K562 (cell line): ENCODE results near the gene AP1AR. TPM values are rescaled to one million over a fixed set of nuclear protein-coding genes. Genes with fewer than 3 reads are reported as not detected.

Source experiments
- ATAC-seq: fragments of 200-7000 bp; cut with Tn5 transposase; 3 replicates; pipeline ENCODE4 v1.9.1; 2020; ENCODE audit warnings: moderate library complexity
- BruUV-seq: library from RNA; stranded (reverse); fragments of 400-500 nt; replicated peaks from 2 replicates; lab custom pipeline; 2021; lab: Mats Ljungman, UMichigan
- CTCF ChIA-PET: fragments of 300-600 bp; formaldehyde crosslinking; extraction: SDS; loops from one replicate; lab custom pipeline; 2021; ENCODE audit warnings: low intra/inter-chr PET ratio; lab: Yijun Ruan, JAX
- POLR2A ChIA-PET: fragments of 300-600, 350-650 bp; sonication (Branson Sonifier 250); formaldehyde crosslinking; extraction: SDS; loops from one replicate; lab custom pipeline; 2021; ENCODE audit warnings: antibody characterized with exemption, inconsistent platforms; lab: Yijun Ruan, JAX
- DNase-seq, 4 experiments: peaks; one replicate each; pipeline versions ENCODE4 v3.0.0 to v3.0.0-alpha.2; 2011 to 2018; ENCODE audit warnings: low spot score in 3 of 4, mixed read lengths in 3 of 4; ENCODE audit errors: extremely low read depth in 1 of 4
- FAIRE-seq: peaks from 2 replicates; lab custom pipeline; 2011; peaks lifted over from hg19 to GRCh38; lab: Jason Lieb, UNC
- H2AFZ ChIP-seq: 2 replicates; pipeline ENCODE4 v1.6.0; 2011; ENCODE audit warnings: low read depth, low read length, control low read depth, inconsistent platforms
- H3K27ac ChIP-seq: fragments of 200-600 bp; 3 replicates; pipeline ENCODE4 v1.8.0; 2011; ENCODE audit warnings: low read depth, mild to moderate bottlenecking, control low read depth, inconsistent platforms, low read length, moderate library complexity, mixed read lengths; ENCODE audit errors: extremely low read depth
- H3K27me3 ChIP-seq, 2 experiments: fragments of 300-600 bp in 1 of 2; 2 replicates in 1 of 2; 3 replicates in 1 of 2; pipeline versions ENCODE4 v1.6.0 to v1.8.0; 2011; ENCODE audit warnings: inconsistent platforms in 2 of 2, low read length in 2 of 2, mild to moderate bottlenecking in 1 of 2, mixed read lengths in 1 of 2, moderate library complexity in 1 of 2; ENCODE audit not compliant: control insufficient read depth in 2 of 2, insufficient read depth in 2 of 2
- H3K36me3 ChIP-seq: fragments of 300-600 bp; 3 replicates; pipeline ENCODE4 v1.8.0; 2011; ENCODE audit warnings: mild to moderate bottlenecking, low read length, inconsistent platforms; ENCODE audit not compliant: control insufficient read depth, insufficient read depth
- H3K4me1 ChIP-seq, 2 experiments: fragments of 200-600 bp in 1 of 2; replicated peaks in 1 of 2; 2 replicates in 1 of 2; 3 replicates in 1 of 2; pipeline versions ENCODE4 v1.5.1 to v1.8.0; 2011; ENCODE audit warnings: inconsistent platforms in 2 of 2, low read length in 2 of 2, mild to moderate bottlenecking in 1 of 2, mixed read lengths in 1 of 2, moderate library complexity in 1 of 2; ENCODE audit not compliant: control insufficient read depth in 2 of 2, insufficient read depth in 2 of 2
- H3K4me2 ChIP-seq: 2 replicates; pipeline ENCODE4 v1.6.1; 2011; ENCODE audit warnings: low read length, control low read depth, inconsistent platforms, mixed read lengths; ENCODE audit not compliant: insufficient read depth
- H3K4me3 ChIP-seq: fragments of 200-600 bp; sonication (generic), shearing (Covaris generic); 2 replicates; pipeline ENCODE4 v1.5.1; 2016; ENCODE audit warnings: control low read depth, inconsistent platforms
- H3K79me2 ChIP-seq: fragments of 200-600 bp; 3 replicates; pipeline ENCODE4 v1.8.0; 2011; ENCODE audit warnings: low read length, inconsistent platforms; ENCODE audit not compliant: control insufficient read depth, insufficient read depth
- H3K9ac ChIP-seq, 2 experiments: 2 replicates each; pipeline versions ENCODE4 v1.6.0 to v1.6.1; 2011; ENCODE audit warnings: low read depth in 2 of 2, low read length in 2 of 2, control low read depth in 1 of 2, inconsistent platforms in 1 of 2, mild to moderate bottlenecking in 1 of 2, mixed read lengths in 1 of 2; ENCODE audit not compliant: insufficient read depth in 1 of 2
- H3K9me1 ChIP-seq: one replicate; pipeline ENCODE4 v1.6.0; 2011; ENCODE audit warnings: inconsistent platforms, mild to moderate bottlenecking, low read length, moderate library complexity; ENCODE audit not compliant: control insufficient read depth, insufficient read depth
- H3K9me3 ChIP-seq: replicated peaks from 2 replicates; pipeline ENCODE4 v1.5.1; 2011; ENCODE audit warnings: low read depth, low read length, inconsistent platforms; ENCODE audit not compliant: control insufficient read depth, insufficient read depth
- H4K20me1 ChIP-seq: replicated peaks from 2 replicates; pipeline ENCODE4 v1.6.1; 2011; ENCODE audit warnings: low read length, inconsistent platforms, mixed read lengths; ENCODE audit not compliant: control insufficient read depth, insufficient read depth
- CBFA2T2 ChIP-seq: fragments of 450-650 bp; conservative IDR thresholded peaks from 2 replicates; pipeline ENCODE4 v1.6.1; 2017; ENCODE audit warnings: mild to moderate bottlenecking
- FOXA1 ChIP-seq: fragments of 450-650 bp; IDR thresholded peaks from 2 replicates; pipeline ENCODE4 v1.6.1; 2016; ENCODE audit warnings: mild to moderate bottlenecking, borderline replicate concordance
- HCFC1 ChIP-seq: IDR thresholded peaks from 2 replicates; pipeline ENCODE4 v1.6.1; 2012; ENCODE audit warnings: low read depth, low read length, improper control_type of control experiment
- HIVEP1 ChIP-seq: fragments of 250-450 bp; sonication (Bioruptor Pico); IDR thresholded peaks from 2 replicates; pipeline ENCODE4 v1.4.0; 2020; ENCODE audit warnings: mild to moderate bottlenecking
- NCOR1 ChIP-seq: fragments of 450-650 bp; IDR thresholded peaks from 2 replicates; pipeline ENCODE4 v1.6.1; 2016; ENCODE audit warnings: mild to moderate bottlenecking, moderate library complexity
- NFE2L1 ChIP-seq: fragments of 450-650 bp; IDR thresholded peaks from 2 replicates; pipeline ENCODE4 v1.6.1; 2016; ENCODE audit warnings: missing genetic modification characterization, low read depth, mild to moderate bottlenecking, missing compliant biosample characterization, moderate library complexity, borderline replicate concordance
- SMAD4 ChIP-seq: fragments of 250-450 bp; sonication (Bioruptor Pico); conservative IDR thresholded peaks from 2 replicates; pipeline ENCODE4 v1.8.0; 2021; ENCODE audit warnings: inconsistent platforms, mild to moderate bottlenecking, moderate library complexity
- SP2 ChIP-seq: IDR thresholded peaks from 2 replicates; pipeline ENCODE4 v1.6.1; 2011; ENCODE audit warnings: mild to moderate bottlenecking, low read depth, low read length, moderate library complexity; ENCODE audit not compliant: poor library complexity, severe bottlenecking; ENCODE audit errors: extremely low read depth
- XRCC5 ChIP-seq: fragments of 200-400 bp; formaldehyde crosslinking; IDR thresholded peaks from 2 replicates; pipeline ENCODE4 v1.6.1; 2017; ENCODE audit warnings: low read depth, mild to moderate bottlenecking, low read length
- ZNF57 ChIP-seq: fragments of 450-650 bp; formaldehyde crosslinking; IDR thresholded peaks from 2 replicates; pipeline ENCODE4 v1.4.0; 2020; ENCODE audit warnings: mild to moderate bottlenecking, moderate library complexity
- WGBS: fragments of 100-300 bp; shearing (Covaris generic); methylation state at CpG from one replicate; pipeline ENCODE4 v1.1.6; 2016; ENCODE audit warnings: low coverage, mixed read lengths; ENCODE audit not compliant: insufficient coverage; ENCODE audit errors: missing lambda C conversion rate; 5-methylcytosine and 5-hydroxymethylcytosine counted together
- in situ Hi-C: fragments of 300-500 bp; cut with MboI; formaldehyde crosslinking; loops from 4 replicates; pipeline ENCODE4 v1.15.0; 2018; ENCODE audit warnings: inconsistent platforms, mixed read lengths
- intact Hi-C: fragments of 100-400 bp; cut with micrococcal nuclease; formaldehyde crosslinking; loops from 2 replicates; pipeline ENCODE4 v1.14.2; 2022
- polyA plus RNA-seq, 8 experiments: library from polyadenylated mRNA; depleted of rRNA in 4 of 8; stranded (reverse) in 5 of 8; unstranded in 3 of 8; fragments of >200 nt; fragmentation: Nextera tagmentation in 2 of 8; fragmentation: Illumina TruSeq in 1 of 8; extraction: Ambion mirVana in 2 of 8; extraction: Trizol in 1 of 8; gene quantifications; 2 replicates each; pipeline versions ENCODE4 v1.2.1 to v1.2.3, GENCODE V29; 2011 to 2014; ENCODE audit warnings: inconsistent platforms in 1 of 8, missing spikeins in 1 of 8
- total RNA-seq, 7 experiments: library from RNA; depleted of rRNA in 6 of 7; stranded (reverse); fragments of >200 nt in 6 of 7; fragmentation: Illumina TruSeq in 2 of 7; extraction: Trizol in 2 of 7; gene quantifications; 2 replicates each; pipeline versions ENCODE4 v1.2.1 to v1.2.3, GENCODE V29; 2011 to 2021; ENCODE audit warnings: low replicate concordance in 1 of 7
- TF ChIP-seq, protein P1 (sequence below): sonication (generic); formaldehyde crosslinking; IDR thresholded peaks from 2 replicates; pipeline ENCODE4 v1.8.1; 2023; ENCODE audit warnings: mild to moderate bottlenecking, missing genetic modification reagents, moderate library complexity

Gene AP1AR
- total and polyA plus RNA-seq, 9 of the 15 experiments (the other 6 are each of a cell fraction or from before 2014, with no cell fraction given), result 2.6 to 20.7 (median 12.2) TPM

DNA sequence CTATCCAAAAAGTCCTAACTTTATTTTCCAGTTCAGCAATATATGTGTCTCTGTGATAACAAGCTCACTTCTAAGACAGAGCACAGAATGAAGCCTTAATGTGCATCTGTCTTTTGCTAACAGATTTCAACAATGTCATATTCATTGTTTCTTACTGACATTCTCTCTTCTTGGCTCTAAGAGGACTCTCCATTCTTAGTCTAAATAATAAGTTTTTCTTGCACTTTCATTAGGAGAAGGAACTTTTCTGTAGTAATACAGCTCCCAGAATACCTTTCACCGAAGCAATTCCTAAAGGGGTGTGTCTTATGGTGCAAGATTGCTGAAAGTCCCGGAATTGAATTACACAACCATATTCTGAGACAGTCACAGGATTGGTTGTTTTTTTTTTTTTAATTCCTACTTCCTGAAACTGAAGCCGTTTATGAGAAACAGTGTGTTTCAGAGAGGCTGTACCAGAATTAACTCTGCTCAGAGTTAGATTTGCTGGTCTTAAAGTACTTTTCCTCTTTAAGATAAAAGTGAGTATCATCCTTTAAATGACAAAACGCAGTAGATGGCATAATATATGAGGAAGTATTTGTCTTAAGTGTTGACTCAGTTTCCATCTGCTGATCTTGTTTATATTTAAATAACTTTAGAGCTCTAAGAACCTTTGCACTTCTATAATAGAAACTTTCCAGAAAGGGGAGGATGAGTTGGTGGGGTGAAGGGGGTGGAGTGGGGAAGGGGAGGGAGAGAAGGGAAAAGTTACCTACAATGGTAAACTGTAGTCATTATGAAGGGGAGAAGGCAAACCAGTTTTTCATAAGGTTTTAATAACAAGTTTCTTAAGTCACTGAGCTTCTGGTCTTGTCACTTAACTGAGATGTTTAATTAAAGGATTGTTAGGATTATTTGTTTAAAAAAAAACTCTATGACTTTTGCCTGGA lies 65.6 kb downstream of the AP1AR start, which contains the start of gene ALPK1:
ALPK1 (plus strand) TSS at position 421 of the 932 bp plus-strand sequence.
- Histone ChIP-seq H3K27me3 (no peaks in the 10 kb centered on the region), H3K4me1 (peaks cover 0 to 2% of the 10 kb centered on the region in 2 experiments; a peak in 1 of 5 replicates), H3K4me3 (peak within 1 kb of the TSS; percentile 32), H3K9me1 (no peaks in the 10 kb centered on the region), H3K4me2 (peak within 1 kb of the TSS; percentile 63), H3K9ac (peak within 1 kb of the TSS in 1 of 2 experiments; percentile 36; a peak in 2 of 4 replicates), H2AFZ (peak within 1 kb of the TSS; percentile 85), H3K27ac (peak within 1 kb of the TSS; percentile 60; the same call in 1 of the 3 replicates), H4K20me1 (no peaks in the 10 kb centered on the region), H3K9me3 (no peaks in the 10 kb centered on the region), H3K36me3 (no peaks in the 10 kb centered on the region), H3K79me2 (no peaks in the 10 kb centered on the region)
- ChIA-PET POLR2A (interaction anchor here (0.6 to 1.3 kb wide), 7 partner anchors 10 to 422 kb away, joined by 3 to 6 read pairs (median 3); no protein-coding TSS in a partner anchor), CTCF (no interaction called here)
- DNase-seq, result peak in 3 of 4 experiments; percentile 17 to 69 (median 60)
- no TSS peak for BruUV-seq
- in situ Hi-C loops, result no loop called here
- intact Hi-C loops, result no loop called here
- peak; percentile 87 for FAIRE-seq
- ATAC-seq, result peak; percentile 98
- 0% methylated on average over 4 of the region's 4 CpGs for WGBS
- TF ChIP-seq HCFC1, result no peak
- TF ChIP-seq SMAD4, result 0 out of 2 replicates have a peak, but pooled peaks have one; percentile 20
- no peak for TF ChIP-seq ZNF57
- TF ChIP-seq, protein P1, sequence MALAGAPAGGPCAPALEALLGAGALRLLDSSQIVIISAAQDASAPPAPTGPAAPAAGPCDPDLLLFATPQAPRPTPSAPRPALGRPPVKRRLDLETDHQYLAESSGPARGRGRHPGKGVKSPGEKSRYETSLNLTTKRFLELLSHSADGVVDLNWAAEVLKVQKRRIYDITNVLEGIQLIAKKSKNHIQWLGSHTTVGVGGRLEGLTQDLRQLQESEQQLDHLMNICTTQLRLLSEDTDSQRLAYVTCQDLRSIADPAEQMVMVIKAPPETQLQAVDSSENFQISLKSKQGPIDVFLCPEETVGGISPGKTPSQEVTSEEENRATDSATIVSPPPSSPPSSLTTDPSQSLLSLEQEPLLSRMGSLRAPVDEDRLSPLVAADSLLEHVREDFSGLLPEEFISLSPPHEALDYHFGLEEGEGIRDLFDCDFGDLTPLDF (CRISPR knock-in tag), result no peak
- no peak for TF ChIP-seq HIVEP1 (CRISPR knock-in tag)
- no peak for TF ChIP-seq FOXA1
- TF ChIP-seq CBFA2T2, result no peak
- TF ChIP-seq NCOR1, result no peak
- TF ChIP-seq NFE2L1 (tag), result no peak
- TF ChIP-seq SP2, result no peak
- TF ChIP-seq XRCC5, result no peak
